ENCODE measurements around the gene TENM3.

TENM3 gene

DNA sequence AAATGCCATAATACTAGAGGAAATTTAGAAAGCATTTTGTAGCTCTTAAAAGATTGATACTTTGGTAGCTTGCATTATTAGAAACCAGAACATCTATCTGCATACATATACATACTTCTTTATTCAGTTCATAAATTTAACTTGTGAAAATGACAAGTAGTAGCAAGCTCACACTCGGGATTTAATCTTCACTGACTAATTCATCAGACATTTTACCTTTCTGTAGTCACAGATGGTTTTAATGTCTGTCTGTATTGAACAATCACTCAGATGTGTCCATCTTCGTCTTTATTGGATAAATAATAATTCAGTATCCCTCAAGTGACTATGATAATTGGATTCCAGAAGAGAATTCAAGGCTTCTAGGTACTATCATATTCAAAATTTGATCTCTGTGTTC, 232.3 kb downstream of the TENM3 start:
- DNase-seq: no peak

DNA sequence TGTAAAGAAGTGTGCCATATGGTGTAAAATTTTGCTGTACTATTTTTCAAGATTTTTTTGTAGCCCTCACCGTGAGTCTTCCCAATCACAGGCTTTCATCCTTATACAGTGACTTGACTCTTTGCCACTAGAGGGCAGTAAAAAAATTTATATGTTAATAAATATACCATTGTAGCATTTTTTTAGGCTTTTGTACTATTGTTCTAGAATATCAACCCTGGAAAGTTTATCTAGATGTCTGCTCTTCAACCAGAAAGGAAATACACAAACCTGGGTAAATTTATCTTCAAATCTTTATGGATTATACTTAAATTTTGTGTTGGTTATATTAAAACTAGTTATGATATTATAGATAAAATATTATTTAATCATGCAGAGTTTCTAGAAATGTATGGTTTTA, 235.3 kb downstream of the TENM3 start:
- peak; percentile 28 for DNase-seq

DNA sequence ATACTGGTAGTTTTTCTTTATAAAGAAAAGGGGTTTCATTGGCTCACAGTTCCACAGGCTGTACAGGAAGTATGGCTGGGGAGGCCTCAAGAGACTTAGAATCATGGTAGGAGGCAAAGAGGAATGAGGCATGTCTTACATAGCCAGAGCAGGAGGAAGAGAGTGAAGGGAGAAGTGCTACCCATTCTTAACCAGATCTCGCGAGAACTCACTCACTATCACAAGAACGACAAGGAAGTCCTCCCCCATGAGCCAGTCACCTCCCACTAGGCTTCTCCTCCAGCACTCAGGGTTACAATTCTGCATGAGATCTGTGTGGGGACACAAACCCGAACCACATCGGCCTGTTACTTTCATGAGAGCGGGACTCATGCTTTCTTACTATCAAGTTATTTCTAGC, 240.5 kb downstream of the TENM3 start:
- DNase-seq: no peak

DNA sequence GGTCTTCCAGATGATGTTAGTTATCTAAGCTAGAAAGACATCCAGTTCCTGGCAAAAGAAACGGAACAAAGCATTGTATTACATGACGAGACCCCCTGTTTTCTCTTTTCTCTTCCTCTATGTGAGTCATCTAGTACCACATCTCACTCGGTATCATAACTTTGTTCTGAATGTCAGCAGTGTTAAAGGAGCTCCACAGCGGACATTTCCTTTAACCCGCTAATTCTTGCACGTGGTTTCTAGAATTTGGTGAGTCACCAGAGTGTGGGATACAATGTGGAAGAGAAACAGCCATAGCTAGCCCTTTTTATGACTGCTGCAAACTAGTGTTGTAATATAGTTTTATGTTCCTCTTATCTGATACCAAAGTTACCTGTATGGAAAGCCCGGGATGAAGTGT, 243.7 kb downstream of the TENM3 start:
- no peak for DNase-seq

DNA sequence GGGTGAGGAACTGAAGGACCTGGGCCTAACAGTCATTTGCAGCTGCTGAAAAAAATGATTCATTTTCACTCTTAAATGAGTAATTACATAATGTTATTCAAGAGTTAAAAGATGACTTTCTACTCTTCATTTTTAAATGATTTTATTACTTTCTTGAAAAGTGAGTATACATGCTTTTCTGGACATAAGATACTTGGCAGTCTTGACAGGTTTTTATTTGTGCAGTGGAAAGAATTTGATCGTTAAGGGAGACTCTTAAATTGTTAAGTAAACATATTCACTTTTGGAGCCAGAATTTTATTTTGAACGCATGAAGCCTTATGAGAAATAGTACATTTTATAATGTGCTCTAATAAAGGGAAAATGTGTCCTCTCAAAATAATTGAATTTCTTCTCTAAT, 245.7 kb downstream of the TENM3 start:
- DNase-seq: no peak

DNA sequence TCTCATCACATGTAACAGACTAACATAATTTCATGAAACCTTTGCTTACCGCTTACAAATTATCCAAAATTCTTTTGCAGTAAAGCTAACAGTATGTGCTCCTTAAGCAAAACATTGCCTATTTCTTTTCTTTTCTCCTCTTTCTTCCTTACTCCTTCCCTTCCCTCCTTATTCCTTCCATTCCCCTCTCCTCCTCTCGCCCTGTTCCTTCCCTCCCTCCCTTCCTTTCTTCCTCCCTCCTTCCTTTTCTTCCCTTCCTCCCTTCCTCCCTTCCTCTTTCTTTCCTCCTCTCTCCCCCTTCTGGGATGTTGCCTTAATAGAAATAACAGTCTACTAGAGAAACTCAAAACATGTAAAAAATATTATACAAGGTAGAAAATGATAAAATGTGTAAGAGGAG, 246.4 kb downstream of the TENM3 start:
- DNase-seq: no peak

DNA sequence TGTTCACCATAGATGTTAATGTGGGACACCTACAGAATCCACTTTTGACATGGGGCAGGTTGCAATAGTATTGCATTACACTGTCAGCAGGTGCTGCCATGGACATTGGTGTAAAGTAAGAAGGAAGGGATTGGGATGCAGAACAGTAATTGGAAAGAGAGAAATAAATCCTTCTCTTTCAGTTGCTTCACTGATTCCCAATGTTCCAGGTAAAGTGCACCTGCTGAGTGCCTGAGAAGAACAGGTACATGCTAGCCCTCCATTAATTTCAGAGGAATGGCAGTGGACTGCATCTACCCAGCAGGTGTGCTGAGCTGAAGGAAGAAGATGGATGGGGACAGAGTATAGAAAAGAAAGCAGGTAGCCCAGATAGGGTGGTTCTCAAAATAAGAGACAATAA, 248.5 kb downstream of the TENM3 start:
- DNase-seq: no peak

DNA sequence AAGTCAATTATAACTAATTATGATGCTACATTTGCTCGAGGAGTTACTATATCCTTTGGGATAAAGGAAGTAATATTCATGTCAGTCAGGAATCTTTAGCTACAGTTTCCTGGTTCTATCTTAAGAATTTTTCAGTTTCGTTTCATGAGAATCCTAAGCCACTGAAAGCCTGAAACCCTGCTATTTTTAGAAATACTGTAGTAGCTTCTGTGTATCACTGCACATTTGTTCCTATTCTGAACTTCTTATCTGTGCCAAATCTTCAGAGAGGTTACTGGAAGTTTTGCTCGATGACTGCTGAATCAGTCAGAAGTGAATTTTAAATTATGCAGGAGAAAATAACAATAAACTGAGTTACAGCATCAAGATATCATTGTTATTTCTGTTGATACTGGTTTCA, 249.2 kb downstream of the TENM3 start:
- no peak for DNase-seq

DNA sequence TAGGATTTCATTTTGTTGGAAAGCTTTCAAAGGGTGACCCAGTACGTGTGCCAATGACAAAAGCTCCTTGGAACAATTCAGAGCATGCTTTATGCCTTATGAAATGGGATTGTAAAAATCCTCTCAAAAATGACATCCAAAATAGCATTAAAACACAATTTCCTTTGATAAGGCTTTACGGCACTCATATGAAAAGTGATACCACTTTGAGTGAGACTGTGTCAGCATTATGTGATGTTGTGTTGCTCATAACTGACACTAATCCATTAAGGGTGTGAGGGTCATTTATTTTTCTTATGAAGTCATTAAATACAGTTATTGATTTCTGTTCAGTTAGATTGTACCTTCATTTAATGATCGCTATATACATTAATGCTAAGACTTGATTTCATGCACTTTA, 250.2 kb downstream of the TENM3 start:
- no peak for DNase-seq

DNA sequence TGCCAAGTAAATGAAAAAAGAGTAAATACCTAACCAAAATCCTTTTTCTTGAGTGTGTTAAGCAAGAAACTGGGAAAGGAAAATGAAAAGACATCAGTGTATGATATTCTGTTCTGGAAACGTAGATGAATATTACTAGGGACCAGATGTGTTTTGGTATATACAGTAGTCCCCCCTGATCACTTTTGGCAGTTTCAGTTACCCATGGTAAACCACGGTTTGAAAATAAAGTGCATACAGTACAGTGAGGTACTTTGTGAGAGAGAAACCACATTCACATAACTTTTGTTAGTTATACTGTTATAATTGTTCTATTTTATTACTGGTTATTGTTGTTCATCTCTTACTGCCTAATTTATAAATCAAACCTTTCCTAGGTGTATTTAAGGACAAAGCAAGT, 250.9 kb downstream of the TENM3 start:
- DNase-seq: no peak

DNA sequence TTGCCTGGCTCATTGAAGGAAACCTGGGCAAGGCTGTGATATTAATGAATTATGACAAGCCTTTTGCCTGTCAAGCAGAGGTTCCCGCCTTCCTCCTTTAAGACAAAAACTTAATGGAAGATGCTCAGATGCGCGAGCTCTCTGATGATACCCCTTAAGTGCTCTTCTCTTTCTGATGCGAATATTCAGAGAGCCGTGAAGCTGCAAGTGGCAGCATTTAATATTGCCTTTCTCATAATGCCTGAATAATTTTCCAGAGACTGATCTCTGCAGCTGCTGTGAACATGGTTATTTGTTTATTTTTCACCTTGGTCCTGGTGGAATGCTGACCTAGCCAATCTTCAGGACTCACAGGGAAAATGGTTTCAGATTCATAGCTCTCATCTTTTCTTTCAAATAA, 251.8 kb downstream of the TENM3 start:
- DNase-seq: no peak

DNA sequence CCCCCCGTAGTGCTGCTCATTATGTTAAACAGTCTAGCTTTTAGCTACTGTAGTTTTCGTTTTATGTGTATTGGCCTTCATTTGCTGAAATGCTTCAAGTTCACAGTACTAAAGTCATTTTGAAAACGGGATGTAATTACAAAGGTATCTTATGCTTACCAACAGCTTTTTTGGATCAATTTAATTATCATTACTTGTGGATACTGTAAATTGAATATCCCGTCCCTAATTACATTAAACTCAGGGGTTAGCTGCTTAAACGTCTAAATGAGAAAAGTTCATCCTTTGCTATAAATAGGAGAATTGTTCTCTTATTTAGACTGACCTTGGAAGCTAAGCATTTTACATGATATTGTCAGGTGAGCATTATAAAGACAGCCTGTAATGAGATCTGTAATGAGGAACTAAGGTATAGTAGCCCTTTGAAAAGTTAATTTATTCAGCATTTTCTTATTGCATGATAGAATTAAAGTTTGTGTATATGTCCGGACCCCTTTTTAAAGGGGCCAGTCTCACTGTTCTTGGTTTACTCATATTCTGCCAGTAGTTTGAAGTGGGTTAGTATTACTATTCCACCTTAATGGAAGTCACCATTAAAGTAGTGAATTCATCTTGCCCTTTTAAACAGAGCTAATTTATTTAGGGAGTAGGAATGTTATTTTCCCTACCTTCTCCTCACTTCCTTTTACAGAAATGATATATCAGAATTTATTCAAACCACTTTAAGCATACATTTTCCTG, 252.6 kb downstream of the TENM3 start:
- DNase-seq: no peak

DNA sequence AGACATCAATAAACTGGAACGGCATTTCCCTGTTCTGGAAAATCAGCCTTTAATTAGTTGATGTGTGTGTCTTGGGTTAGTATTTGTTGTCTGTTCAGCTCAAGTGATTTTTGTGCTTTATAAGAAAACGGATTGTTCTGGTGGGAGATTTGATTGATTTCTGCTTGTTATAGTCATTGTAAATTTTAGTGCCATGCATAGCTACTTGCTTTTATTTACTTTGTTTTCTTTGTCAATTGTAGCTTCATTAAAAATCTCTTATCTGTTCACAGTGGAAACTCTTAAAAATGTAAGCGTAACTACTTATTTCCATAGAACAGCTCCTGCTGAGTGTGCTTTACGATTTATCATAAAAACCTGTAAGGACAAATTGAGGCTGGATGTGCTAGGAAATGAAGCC, 253.2 kb downstream of the TENM3 start:
- DNase-seq: no peak

DNA sequence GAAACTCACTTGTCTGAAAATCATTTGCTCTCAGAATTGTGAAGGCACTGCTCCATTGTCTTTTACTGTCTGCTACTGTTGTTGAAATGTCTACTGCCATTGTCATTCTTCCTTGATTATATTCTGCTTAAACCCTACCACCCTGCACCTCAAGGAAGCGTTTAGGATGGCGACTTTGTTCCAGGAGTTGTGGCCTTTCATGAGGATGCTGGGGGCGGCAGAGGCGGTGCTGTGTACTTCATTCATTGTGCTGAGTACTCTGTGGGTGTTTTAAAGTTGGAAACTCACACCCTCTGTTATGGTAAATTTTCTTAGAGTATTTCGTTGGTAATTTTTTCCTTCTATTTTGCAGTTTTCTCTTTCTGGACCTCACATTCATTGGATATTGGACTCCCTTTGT, 258.9 kb downstream of the TENM3 start:
- no peak for DNase-seq

DNA sequence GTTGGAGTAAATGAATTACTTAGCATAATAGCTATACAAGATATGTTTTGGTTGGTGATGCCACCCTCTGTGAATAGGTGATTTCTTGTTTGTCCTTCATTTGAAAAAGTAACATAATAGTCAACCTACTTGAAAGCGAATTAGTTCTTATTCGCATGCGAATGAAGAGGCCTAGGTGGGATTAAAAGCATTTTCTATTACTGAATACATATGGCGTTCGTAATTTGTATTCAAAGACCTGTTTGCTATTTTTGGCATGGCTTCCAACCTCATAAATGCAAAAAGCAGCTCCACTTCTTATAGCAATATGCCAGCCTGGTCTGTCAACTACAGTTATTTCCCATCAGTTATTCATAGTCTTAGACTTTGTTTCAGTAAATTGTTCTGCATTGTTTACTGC, 261.3 kb downstream of the TENM3 start:
- DNase-seq: no peak

DNA sequence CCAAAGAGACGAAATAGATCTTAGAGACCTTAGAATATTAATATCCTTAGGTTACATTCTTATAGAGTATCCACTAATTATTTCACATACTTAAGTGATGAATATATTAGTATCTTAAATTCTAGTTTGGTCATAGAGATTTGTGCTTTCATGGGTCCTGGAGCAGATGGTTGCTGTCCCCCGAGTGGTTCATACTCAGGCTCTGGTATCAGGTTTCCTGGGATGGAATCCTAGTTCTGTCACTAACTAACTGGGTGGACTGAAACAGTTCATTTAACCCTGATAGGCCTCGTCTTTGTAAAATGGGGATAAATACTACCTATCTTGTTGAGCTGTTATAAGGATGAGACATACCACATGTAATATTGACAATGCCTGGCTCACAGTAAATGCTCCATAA, 264.6 kb downstream of the TENM3 start:
- no peak for DNase-seq

DNA sequence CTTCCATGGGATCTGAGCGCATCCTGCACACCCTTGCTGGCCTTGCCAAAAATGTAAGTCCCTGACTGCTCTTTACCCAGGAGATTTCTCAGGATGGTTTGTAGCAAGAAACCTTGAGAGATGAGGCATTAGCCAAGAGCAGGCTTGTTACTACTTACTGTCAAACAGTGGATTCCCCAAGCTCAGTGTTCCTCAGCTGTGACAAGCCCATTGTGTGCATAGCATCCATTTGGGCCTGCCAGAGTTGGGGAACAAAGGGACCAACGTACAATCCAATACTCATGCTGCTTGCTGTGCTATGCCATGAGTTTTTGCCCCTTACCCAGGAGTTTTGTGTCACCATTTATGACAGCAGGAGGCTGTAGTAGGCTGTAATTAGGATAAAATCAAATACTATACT, 267.6 kb downstream of the TENM3 start:
- no peak for DNase-seq

DNA sequence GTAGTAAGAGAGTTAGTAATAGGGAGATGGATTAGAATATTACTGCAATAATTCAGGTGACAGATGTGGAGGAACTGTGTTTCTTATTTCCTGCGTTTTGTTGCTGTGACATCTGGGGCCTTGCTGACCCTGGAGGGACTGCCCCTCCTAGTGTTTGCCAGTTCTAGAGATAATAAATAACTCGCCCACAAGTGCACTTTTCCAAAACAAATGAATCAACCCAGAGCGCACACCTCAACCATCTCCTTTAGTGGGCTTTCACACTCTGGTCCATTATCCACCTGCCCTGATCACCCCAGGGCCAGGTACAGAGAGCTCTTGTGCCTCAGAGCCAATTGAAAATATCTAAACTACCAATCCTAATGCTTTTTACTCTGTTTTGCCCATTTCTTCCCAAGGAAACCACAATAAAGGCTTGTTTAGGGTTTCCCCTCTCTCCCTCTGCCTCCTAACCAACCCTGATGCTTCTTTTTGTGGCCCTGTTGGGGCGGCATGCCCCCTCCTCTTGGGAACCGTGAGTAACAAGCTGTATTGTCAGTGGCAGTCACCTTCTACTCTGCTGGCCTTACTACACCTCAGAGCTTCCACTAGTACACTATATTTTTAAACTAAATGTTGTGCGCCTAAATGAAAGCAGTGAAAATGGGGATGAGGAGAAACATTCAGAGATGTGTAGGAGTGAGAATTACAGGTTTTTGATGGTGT, 270.5 kb downstream of the TENM3 start:
- no peak for DNase-seq

DNA sequence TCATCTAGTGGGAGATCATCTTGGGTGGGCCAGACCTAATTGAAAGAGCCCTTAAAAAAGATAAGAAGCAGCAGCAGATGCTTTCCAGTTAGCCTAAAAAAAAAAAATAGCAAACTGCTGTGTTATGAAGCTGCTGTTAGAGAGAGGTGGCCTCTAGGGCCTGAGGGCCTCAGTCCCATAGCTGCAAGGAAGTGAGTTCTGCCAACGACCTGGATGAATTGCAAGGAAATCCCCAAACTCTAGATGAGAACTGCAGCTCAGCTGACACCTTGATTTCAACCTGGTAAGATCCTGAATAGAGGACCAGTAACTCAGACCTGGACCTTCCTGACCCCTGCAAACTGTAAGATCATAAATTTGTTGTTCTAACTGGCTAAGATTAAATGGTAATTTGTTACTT, 275.2 kb downstream of the TENM3 start:
- DNase-seq: no peak

DNA sequence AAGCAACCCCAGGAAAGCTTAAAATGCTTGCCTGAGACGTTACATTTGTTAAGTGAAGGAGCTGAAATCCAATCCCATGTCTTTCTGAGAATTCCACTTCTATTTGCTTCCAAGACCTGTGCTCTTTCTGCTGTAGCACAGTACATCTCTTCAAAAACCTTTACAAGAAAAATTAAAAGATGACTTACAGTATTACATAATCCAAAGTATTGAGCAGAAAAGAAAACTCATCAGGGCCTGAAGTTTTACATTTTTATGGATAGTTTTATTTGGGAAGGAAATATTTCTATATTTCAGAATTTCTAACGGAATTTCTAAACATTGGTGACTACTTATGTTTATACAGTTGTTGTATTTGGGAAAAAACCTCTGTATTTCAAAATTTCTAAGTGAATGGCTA, 276.3 kb downstream of the TENM3 start:
- no peak for DNase-seq

DNA sequence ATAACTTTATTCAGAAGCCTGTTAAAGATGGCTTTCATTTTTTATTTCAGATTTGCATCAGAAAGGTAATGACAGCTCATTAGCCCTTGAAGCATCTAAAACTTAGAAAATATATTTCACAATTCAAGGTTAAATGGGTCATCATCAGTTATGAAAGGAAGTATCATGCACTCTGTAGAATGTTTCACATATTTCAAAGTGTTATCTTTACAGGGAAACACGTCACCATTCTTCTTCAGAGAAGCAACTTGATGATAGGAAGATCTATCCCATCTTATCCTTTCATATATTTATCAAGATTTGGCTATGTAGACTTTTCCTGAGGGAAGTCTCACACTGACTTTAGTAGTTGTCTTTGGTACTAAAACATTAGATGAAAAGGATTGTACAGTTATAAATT, 277.8 kb downstream of the TENM3 start:
- no peak for DNase-seq

DNA sequence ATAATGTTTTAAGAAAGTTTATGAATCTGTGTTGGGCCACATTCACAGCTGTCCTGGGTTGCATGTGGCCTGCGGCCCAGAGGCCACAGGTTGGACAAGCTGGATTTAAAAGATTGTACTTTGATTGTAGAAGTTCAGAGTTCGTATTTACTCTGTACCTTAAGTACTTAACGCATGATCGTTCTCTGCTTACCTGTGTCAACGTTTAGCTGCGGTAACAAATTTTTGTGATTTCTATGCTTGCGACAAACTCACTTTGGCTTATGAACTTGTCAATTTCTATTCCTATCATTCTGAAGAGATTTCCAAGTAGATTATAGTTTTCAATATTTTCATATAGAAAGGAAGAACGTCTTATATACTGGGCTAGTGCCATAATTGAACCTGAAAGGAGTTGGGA, 285.6 kb downstream of the TENM3 start:
- DNase-seq: no peak

DNA sequence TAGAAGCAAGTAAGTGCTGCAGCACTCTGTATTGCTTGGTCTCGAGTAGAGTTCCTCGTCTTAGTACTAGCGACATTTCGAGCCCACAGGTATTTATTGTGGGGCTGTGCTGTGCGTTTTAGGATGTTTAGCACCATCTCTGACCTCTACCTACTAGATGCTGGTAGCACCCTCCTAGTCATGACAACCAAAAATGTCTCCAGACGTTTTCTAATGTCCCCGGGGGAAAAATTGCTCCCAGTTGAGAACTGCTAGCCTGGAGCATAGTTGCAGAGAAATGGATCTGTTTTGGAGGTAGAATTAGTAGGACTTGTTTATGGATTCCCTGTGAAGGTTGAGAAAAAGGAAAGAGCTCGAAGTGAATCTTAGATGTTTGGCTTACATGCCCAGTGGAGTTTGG, 287.2 kb downstream of the TENM3 start:
- no peak for DNase-seq

DNA sequence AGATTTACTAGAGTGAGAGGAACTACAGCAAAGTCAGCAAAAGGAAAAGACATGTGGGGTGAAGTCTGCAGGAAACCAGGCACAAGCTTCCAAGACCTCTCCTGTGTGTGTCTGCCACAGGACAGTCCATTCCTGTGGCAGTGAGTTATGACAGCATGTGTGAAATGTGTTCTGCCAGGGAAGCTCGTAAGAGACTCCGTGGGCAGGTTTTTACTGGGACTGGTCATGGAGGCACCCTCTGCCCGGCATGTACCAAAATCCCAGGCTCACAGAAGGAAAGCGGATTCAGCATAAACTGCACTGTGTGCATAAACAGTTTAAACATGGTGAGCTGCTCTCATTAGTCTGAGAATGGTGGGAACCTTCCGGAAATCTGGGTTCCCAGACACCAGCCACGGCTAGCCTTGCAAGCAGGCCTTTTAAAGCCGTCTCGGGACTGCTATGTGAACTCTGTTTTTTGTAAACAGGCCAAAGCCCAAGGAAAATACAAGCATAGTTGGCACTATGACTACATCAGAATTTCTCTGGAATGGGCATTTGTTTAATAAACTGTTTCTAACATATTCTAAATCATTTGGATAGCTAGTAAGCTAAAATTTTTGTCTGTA, 288.5 kb downstream of the TENM3 start:
- DNase-seq: no peak

DNA sequence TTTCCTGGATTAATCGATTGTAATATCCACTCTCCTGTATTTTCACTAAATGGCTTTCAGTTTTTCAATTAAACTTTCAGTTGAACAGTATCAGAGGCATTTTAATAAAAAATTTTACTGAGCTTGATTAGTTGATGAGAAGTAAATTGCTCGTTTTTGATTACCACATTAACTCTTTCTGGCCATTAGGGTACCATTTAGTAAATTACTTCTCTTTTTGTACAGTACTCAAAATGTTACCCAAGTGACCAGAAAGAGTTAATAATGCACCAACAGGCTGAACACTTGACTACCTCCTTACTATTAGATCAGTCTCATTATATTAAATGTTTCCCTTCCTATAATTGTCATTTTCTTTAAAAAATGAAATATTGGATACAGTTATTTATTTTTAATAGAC, 289.2 kb downstream of the TENM3 start:
- no peak for DNase-seq

Data from SHP77 treated with DMSO at 0.1 percent for 48 hours (cell line).